GM19467 (cell line): ENCODE measurements around the gene PTPRC.
A peak's percentile ranks its signal among the peaks of the same experiment; 100 is the strongest.

Source experiments
- ATAC-seq: cut with Tn5 transposase; IDR thresholded peaks from one replicate; pipeline ENCODE4 v1.9.1; 2021; ENCODE audit warnings: mild to moderate bottlenecking, moderate library complexity; ENCODE audit not compliant: unreplicated experiment

Gene PTPRC

GRCh38 chr1:198700016-198700392 lies 61.2 kb downstream of the PTPRC start:
- ATAC-seq: no peak

GRCh38 chr1:198700396-198700795 lies 61.6 kb downstream of the PTPRC start:
- ATAC-seq: no peak

- no peak for ATAC-seq
Observed at GRCh38 chr1:198701250-198701649, 62.4 kb downstream of the PTPRC start.

- no peak for ATAC-seq
Observed at GRCh38 chr1:198701766-198702539, 63.1 kb downstream of the PTPRC start.

GRCh38 chr1:198708761-198709525 lies 70.1 kb downstream of the PTPRC start:
- no peak for ATAC-seq

GRCh38 chr1:198711837-198712236 lies 73.0 kb downstream of the PTPRC start:
- ATAC-seq: no peak

- ATAC-seq: no peak
Observed at GRCh38 chr1:198713081-198713480, 74.2 kb downstream of the PTPRC start.

GRCh38 chr1:198714271-198714670 lies 75.4 kb downstream of the PTPRC start:
- ATAC-seq: no peak

GRCh38 chr1:198716051-198716450 lies 77.2 kb downstream of the PTPRC start:
- ATAC-seq: no peak

GRCh38 chr1:198717510-198717909 lies 78.7 kb downstream of the PTPRC start:
- ATAC-seq: no peak

- ATAC-seq: no peak
Observed at GRCh38 chr1:198723127-198723526, 84.3 kb downstream of the PTPRC start.

- ATAC-seq: no peak
Observed at GRCh38 chr1:198725090-198725489, 86.2 kb downstream of the PTPRC start.

GRCh38 chr1:198726455-198726854 lies 87.6 kb downstream of the PTPRC start:
- ATAC-seq: no peak

GRCh38 chr1:198729195-198729863 lies 90.5 kb downstream of the PTPRC start:
- ATAC-seq: no peak

GRCh38 chr1:198730952-198731351 lies 92.1 kb downstream of the PTPRC start:
- ATAC-seq: no peak

GRCh38 chr1:198734323-198735008 lies 95.6 kb downstream of the PTPRC start:
- peak; percentile 71 for ATAC-seq

GRCh38 chr1:198741744-198742143 lies 102.9 kb downstream of the PTPRC start:
- ATAC-seq: no peak

- no peak for ATAC-seq
Observed at GRCh38 chr1:198747127-198747526, 108.3 kb downstream of the PTPRC start.

- no peak for ATAC-seq
Observed at GRCh38 chr1:198749279-198749678, 110.4 kb downstream of the PTPRC start.

- no peak for ATAC-seq
Observed at GRCh38 chr1:198750081-198750480, 111.2 kb downstream of the PTPRC start.

GRCh38 chr1:198751741-198752140 lies 112.9 kb downstream of the PTPRC start:
- no peak for ATAC-seq
